ENCODE results near the gene ITM2C. TPM values are rescaled to one million over a fixed set of nuclear protein-coding genes. Genes with fewer than 3 reads are reported as not detected.

ITM2C gene
- total and polyA plus RNA-seq, 2 donors, result 174 to 230 TPM

GRCh38 chr2:230919240-230919639, 54.5 kb downstream of the ITM2C start:
- Histone ChIP-seq H3K4me3 (ENCODE audit: low read depth, low read length) (no peak overlapping the region), H3K36me3 (ENCODE audit: insufficient read depth) (no peaks in the 10 kb centered on the region), H3K27ac (ENCODE audit: low read depth) (no peak overlapping the region), H3K4me1 (ENCODE audit: insufficient read depth) (no peaks in the 10 kb centered on the region)
- WGBS, result 73% methylated on average over 2 of the region's 2 CpGs
- DNase-seq (ENCODE audit: extremely low spot score), result no peak

GRCh38 chr2:230919681-230920080, 54.9 kb downstream of the ITM2C start:
- Histone ChIP-seq H3K4me3 (ENCODE audit: low read depth, low read length) (no peak overlapping the region), H3K27ac (ENCODE audit: low read depth) (no peak overlapping the region), H3K36me3 (ENCODE audit: insufficient read depth) (no peaks in the 10 kb centered on the region), H3K4me1 (ENCODE audit: insufficient read depth) (no peaks in the 10 kb centered on the region)
- 51% methylated on average over 2 of the region's 2 CpGs for WGBS
- DNase-seq (ENCODE audit: extremely low spot score), result no peak

- DNase-seq (ENCODE audit: extremely low spot score), result no peak
- H3K4me3 ChIP-seq (ENCODE audit: low read depth, low read length), result no peak overlapping the region
- no peaks in the 10 kb centered on the region for H3K4me1 ChIP-seq (ENCODE audit: insufficient read depth)
- 60% methylated on average over 2 of the region's 2 CpGs for WGBS
- no peaks in the 10 kb centered on the region for H3K36me3 ChIP-seq (ENCODE audit: insufficient read depth)
- H3K27ac ChIP-seq (ENCODE audit: low read depth), result no peak overlapping the region
Measured at GRCh38 chr2:230920167-230920566, 55.4 kb downstream of the ITM2C start.

DNA sequence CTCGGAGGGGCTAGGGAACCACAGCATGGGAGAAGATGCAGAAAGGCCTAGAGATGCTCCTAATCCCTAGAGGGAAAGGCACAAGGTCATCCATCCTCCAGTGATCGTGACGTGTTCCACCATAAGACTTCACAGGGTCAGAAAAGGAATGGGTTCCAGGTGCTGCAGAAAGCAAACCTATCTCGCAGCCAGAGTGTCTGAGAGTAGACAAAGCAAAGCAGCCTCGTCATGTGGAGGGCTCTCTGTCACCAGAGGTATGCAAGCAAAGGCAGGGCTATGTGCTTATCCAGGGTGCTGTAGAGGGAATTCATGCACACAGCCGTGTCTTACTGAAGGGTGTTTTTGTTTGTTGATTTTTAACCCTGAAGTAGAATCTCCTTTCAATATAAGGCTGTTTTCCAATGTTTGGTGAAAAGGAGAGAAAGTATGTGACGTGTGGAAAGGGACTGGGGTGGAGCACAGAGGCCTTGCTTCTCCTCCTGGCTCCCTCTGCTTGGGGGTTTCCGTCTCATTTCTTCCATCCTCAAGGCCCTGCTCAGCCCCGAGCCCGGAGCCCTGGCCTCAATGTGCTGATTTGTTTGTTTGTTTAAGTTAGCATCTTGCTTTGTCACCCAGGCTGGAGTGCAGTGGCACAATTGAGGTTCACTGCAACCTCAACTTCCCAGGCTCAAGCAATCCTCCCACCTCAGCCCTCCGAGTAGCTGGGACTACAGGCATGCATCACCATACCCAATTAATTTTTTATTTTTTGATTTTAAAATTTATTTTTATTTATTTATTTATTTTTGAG, 57.3 kb downstream of the ITM2C start:
- Histone ChIP-seq H3K36me3 (ENCODE audit: insufficient read depth) (no peaks in the 10 kb centered on the region), H3K4me3 (ENCODE audit: low read depth, low read length) (no peak overlapping the region), H3K4me1 (ENCODE audit: insufficient read depth) (no peaks in the 10 kb centered on the region), H3K27ac (ENCODE audit: low read depth) (no peak overlapping the region)
- DNase-seq (ENCODE audit: extremely low spot score), result no peak
- 72% methylated on average over 11 of the region's 11 CpGs for WGBS

DNA sequence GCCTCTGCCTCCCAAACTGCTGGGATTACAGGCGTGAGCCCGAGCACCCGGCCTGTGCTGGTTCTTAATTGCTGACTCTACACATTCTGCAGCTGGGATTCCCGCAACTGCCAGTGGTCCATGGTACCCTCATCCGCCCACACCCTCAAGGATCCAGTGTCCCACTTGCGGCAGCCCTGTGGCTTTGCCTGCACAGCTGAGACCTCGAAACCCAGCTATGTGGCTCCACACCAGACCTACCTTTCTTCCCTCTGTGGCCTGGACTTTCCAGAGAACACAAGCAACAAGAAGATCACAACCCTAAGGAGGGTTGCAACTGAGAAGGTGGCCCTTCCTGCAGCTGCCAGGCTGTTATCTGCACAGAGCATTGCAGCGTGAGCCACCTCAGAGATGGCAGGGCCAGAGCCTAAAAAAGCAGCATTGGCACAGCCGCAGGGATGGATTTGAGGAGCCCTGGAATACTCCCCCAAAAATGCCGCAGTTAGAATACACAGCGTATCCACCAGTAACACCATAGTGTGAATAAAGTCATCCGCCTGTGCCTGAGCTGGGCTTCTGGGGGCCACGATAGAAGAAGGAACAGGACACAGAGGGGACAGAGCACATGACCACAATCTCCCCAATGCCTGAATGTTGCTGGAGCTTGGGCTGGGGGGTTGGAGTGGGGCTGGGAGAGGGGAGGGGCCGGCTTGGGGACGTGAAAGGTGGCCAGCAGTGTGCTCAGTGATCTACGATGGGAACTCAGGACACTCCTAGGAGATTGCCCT, 58.4 kb downstream of the ITM2C start:
- H3K4me3 ChIP-seq (ENCODE audit: low read depth, low read length), result no peak overlapping the region
- no peaks in the 10 kb centered on the region for H3K36me3 ChIP-seq (ENCODE audit: insufficient read depth)
- H3K4me1 ChIP-seq (ENCODE audit: insufficient read depth), result no peaks in the 10 kb centered on the region
- H3K27ac ChIP-seq (ENCODE audit: low read depth), result no peak overlapping the region
- WGBS, result 92% methylated on average over 16 of the region's 16 CpGs
- DNase-seq (ENCODE audit: extremely low spot score), result no peak

GRCh38 chr2:230924092-230924469, 59.3 kb downstream of the ITM2C start:
- no peak overlapping the region for H3K27ac ChIP-seq (ENCODE audit: low read depth)
- WGBS, result 80% methylated on average over 6 of the region's 6 CpGs
- no peaks in the 10 kb centered on the region for H3K36me3 ChIP-seq (ENCODE audit: insufficient read depth)
- no peak for DNase-seq (ENCODE audit: extremely low spot score)
- no peaks in the 10 kb centered on the region for H3K4me1 ChIP-seq (ENCODE audit: insufficient read depth)
- no peak overlapping the region for H3K4me3 ChIP-seq (ENCODE audit: low read depth, low read length)

GRCh38 chr2:230924470-230925341, 60.0 kb downstream of the ITM2C start, which contains the start of gene GPR55:
GPR55 (minus strand) TSS chr2:230925242; CDS start chr2:230910962, 14,280 bp downstream.
- Histone ChIP-seq H3K4me1 (ENCODE audit: insufficient read depth) (no peaks in the 10 kb centered on the region), H3K4me3 (ENCODE audit: low read depth, low read length) (no peak within 1 kb of the TSS), H3K27ac (ENCODE audit: low read depth) (no peak within 1 kb of the TSS), H3K36me3 (ENCODE audit: insufficient read depth) (no peaks in the 10 kb centered on the region)
- 68% methylated on average over 26 of the region's 26 CpGs for WGBS
- DNase-seq (ENCODE audit: extremely low spot score), result no peak

DNA sequence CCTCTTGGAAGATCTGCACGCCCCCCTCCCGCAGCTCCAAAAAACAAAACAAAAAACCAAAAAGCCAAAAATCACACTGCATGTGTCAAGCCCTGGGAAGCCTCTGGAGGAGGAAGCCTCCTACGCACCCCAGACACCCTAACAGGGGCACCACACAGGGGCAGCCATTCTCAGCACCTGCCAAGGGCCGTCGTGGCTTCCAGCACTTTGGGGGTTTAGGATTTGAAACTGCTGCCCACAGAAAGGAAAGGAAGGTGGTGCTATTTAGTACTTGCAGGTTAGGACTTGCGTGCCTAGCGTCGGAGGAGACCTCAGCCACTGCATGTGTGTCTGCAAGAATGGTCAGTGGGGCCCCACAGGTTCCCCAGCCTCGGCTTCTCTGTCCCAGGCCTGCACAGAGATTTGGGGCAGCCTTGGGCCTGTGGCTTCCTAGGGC, 60.7 kb downstream of the ITM2C start:
- Histone ChIP-seq H3K36me3 (ENCODE audit: insufficient read depth) (no peaks in the 10 kb centered on the region), H3K27ac (ENCODE audit: low read depth) (no peak overlapping the region), H3K4me3 (ENCODE audit: low read depth, low read length) (no peak overlapping the region), H3K4me1 (ENCODE audit: insufficient read depth) (no peaks in the 10 kb centered on the region)
- no peak for DNase-seq (ENCODE audit: extremely low spot score)
- 64% methylated on average over 9 of the region's 9 CpGs for WGBS

DNA sequence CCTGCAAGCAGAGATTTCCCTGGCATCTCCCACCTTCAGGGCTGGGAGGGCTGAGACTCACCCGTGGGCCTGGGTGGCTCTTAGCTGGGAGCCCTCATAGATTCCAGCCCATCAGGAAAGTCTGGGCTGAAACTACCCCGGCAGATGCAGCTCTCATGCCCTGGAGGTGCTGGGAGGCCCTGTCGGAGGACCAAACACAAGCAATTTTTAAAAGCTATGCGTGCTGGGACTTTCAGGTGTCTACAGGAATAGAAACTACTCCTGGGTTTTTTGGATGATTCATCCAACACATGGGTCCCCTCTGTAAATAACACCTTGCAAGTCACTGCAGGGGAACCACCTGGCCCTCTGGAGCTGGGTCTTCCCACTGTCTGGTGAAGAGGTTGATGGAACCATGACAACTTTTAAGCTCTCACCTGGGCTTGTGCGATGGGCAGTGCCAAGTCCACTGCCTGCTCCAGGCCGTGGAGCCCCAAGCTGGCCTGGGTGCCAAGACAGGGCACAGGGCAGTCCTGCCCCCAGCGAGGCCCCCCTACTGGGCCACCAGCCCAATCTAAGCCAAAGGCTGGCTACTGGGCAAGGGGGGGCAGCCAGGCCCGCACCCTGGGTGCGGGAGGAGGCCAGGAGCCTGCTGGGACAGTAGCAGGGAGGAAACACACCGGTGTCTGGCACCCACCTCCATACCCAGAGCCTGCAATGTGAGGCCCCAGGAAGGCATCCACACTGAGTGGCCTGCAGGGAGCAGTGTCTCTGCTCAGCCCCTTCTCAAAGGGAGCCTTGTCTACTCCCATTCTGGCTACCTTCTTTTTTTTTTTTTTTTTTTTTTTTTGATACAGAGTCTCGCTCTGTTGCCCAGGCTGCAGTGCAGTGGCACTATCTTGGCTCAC, 61.4 kb downstream of the ITM2C start:
- H3K4me3 ChIP-seq (ENCODE audit: low read depth, low read length), result no peak overlapping the region
- 88% methylated on average over 11 of the region's 11 CpGs for WGBS
- H3K27ac ChIP-seq (ENCODE audit: low read depth), result no peak overlapping the region
- DNase-seq (ENCODE audit: extremely low spot score), result no peak
- H3K36me3 ChIP-seq (ENCODE audit: insufficient read depth), result no peaks in the 10 kb centered on the region
- no peaks in the 10 kb centered on the region for H3K4me1 ChIP-seq (ENCODE audit: insufficient read depth)

- H3K36me3 ChIP-seq (ENCODE audit: insufficient read depth), result no peaks in the 10 kb centered on the region
- no peaks in the 10 kb centered on the region for H3K4me1 ChIP-seq (ENCODE audit: insufficient read depth)
- 89% methylated on average over 14 of the region's 14 CpGs for WGBS
- DNase-seq (ENCODE audit: extremely low spot score), result no peak
- H3K4me3 ChIP-seq (ENCODE audit: low read depth, low read length), result no peak overlapping the region
- no peak overlapping the region for H3K27ac ChIP-seq (ENCODE audit: low read depth)
Measured at GRCh38 chr2:230927711-230928341, 63.1 kb downstream of the ITM2C start.

Data from urinary bladder (tissue), 4 donors.